BLaER1 treated with 17β-estradiol and CSF1 and Interleukin-3, amounts not matched to agents 10 nM and 100 nM (cell line): ENCODE data around the gene MYO18A.
A peak's percentile ranks its signal among the peaks of the same experiment; 100 is the strongest.
"Not testable (repeated sequence)": the region's sequence is repeated elsewhere in the genome, so short reads cannot be mapped to it uniquely, and the experiment has no call there.

Source experiments
- H3K27ac ChIP-seq, 11 experiments: shearing (Covaris generic); formaldehyde crosslinking; 2 replicates each; pipeline ENCODE4 v1.8.1; 2022
- H3K27me3 ChIP-seq, 11 experiments: shearing (Covaris generic); formaldehyde crosslinking; 2 replicates each; pipeline ENCODE4 v1.8.1; 2022
- H3K36me3 ChIP-seq, 11 experiments: shearing (Covaris generic); formaldehyde crosslinking; 2 replicates each; pipeline ENCODE4 v1.8.1; 2022
- H3K4me1 ChIP-seq, 10 experiments: shearing (Covaris generic); formaldehyde crosslinking; 2 replicates each; pipeline ENCODE4 v1.8.1; 2022
- H3K4me2 ChIP-seq, 11 experiments: shearing (Covaris generic); formaldehyde crosslinking; 2 replicates each; pipeline ENCODE4 v1.8.1; 2022
- H3K4me3 ChIP-seq, 10 experiments: shearing (Covaris generic); formaldehyde crosslinking; 2 replicates each; pipeline ENCODE4 v1.8.1; 2022
- H3K9ac ChIP-seq, 11 experiments: shearing (Covaris generic); formaldehyde crosslinking; 2 replicates each; pipeline ENCODE4 v1.8.1; 2022
- H3K9me3 ChIP-seq, 11 experiments: shearing (Covaris generic); formaldehyde crosslinking; replicated peaks in 1 of 11; 2 replicates each; pipeline ENCODE4 v1.8.1; 2022
- H4K20me1 ChIP-seq, 11 experiments: shearing (Covaris generic); formaldehyde crosslinking; 2 replicates each; pipeline ENCODE4 v1.8.1; 2022
- Cebpa-rat ChIP-seq, 11 experiments: shearing (Covaris generic); IDR thresholded peaks; 2 replicates each; pipeline ENCODE4 v1.8.1; 2022

The MYO18A gene

GRCh38 chr17:29215174-29215573 lies 35.0 kb upstream of the MYO18A start:
- Histone ChIP-seq H3K36me3 (no peaks in the 10 kb centered on the region), H3K4me3 (no peak overlapping the region), H3K9ac (no peak overlapping the region), H3K27ac (no peak overlapping the region), H3K9me3 (no peaks in the 10 kb centered on the region), H3K27me3 (no peaks in the 10 kb centered on the region), H3K4me2 (no peak overlapping the region), H4K20me1 (no peaks in the 10 kb centered on the region), H3K4me1 (peaks cover 0 to 76% (median 17%) of the 10 kb centered on the region in 10 experiments; a peak in 13 of 20 replicates)
- no peak for TF ChIP-seq Cebpa-rat (IDR thresholded peaks at IDR 0.05)

GRCh38 chr17:29214215-29215146 lies 34.3 kb upstream of the MYO18A start:
- Histone ChIP-seq H3K9ac (no peak overlapping the region), H3K4me2 (peak overlapping the region in 3 of 11 experiments; percentile 31 to 78 (median 45); a peak in 6 of 22 replicates), H3K36me3 (no peaks in the 10 kb centered on the region), H3K27me3 (no peaks in the 10 kb centered on the region), H3K9me3 (no peaks in the 10 kb centered on the region), H3K4me3 (no peak overlapping the region), H3K4me1 (peaks cover 0 to 73% (median 15%) of the 10 kb centered on the region in 10 experiments; a peak in 13 of 20 replicates), H3K27ac (no peak overlapping the region), H4K20me1 (no peaks in the 10 kb centered on the region)
- TF ChIP-seq Cebpa-rat (IDR thresholded peaks at IDR 0.05): no peak

- peak overlapping the region in 5 of 11 experiments; percentile 43 to 78 (median 50); a peak in 10 of 22 replicates for H3K4me2 ChIP-seq
- no peak for TF ChIP-seq Cebpa-rat (IDR thresholded peaks at IDR 0.05)
- no peaks in the 10 kb centered on the region for H3K9me3 ChIP-seq
- peak overlapping the region in 3 of 11 experiments; percentile 10 to 45 (median 20); a peak in 5 of 22 replicates for H3K27ac ChIP-seq
- peaks cover 0 to 65% (median 10%) of the 10 kb centered on the region in 10 experiments; a peak in 11 of 20 replicates for H3K4me1 ChIP-seq
- H3K4me3 ChIP-seq: no peak overlapping the region
- no peaks in the 10 kb centered on the region for H3K27me3 ChIP-seq
- H3K9ac ChIP-seq: peak overlapping the region in 1 of 11 experiments; percentile 25; a peak in 1 of 22 replicates
- no peaks in the 10 kb centered on the region for H4K20me1 ChIP-seq
- no peaks in the 10 kb centered on the region for H3K36me3 ChIP-seq
Measured at GRCh38 chr17:29212681-29213121, 32.5 kb upstream of the MYO18A start.

GRCh38 chr17:29212094-29212631 lies 32.0 kb upstream of the MYO18A start:
- H3K4me2 ChIP-seq: peak overlapping the region in 4 of 11 experiments; percentile 43 to 78 (median 54); a peak in 6 of 22 replicates

GRCh38 chr17:29210879-29211278 lies 30.7 kb upstream of the MYO18A start:
- H3K36me3 ChIP-seq: no peaks in the 10 kb centered on the region
- no peaks in the 10 kb centered on the region for H3K27me3 ChIP-seq
- H3K27ac ChIP-seq: no peak overlapping the region
- peak overlapping the region in 3 of 11 experiments; percentile 9 to 41 (median 19); a peak in 3 of 22 replicates for H3K4me2 ChIP-seq
- no peaks in the 10 kb centered on the region for H3K9me3 ChIP-seq
- no peaks in the 10 kb centered on the region for H4K20me1 ChIP-seq
- H3K4me3 ChIP-seq: no peak overlapping the region
- H3K9ac ChIP-seq: no peak overlapping the region
- no peak for TF ChIP-seq Cebpa-rat (IDR thresholded peaks at IDR 0.05)
- peaks cover 0 to 52% (median 10%) of the 10 kb centered on the region in 10 experiments; a peak in 11 of 20 replicates for H3K4me1 ChIP-seq

More at GRCh38 chr17:29212094-29212631, 32.0 kb upstream of the MYO18A start:
- no peaks in the 10 kb centered on the region for H3K36me3 ChIP-seq
- H3K9ac ChIP-seq: no peak overlapping the region
- H3K4me1 ChIP-seq: peaks cover 0 to 62% (median 10%) of the 10 kb centered on the region in 10 experiments; a peak in 11 of 20 replicates
- H3K4me3 ChIP-seq: no peak overlapping the region
- no peak for TF ChIP-seq Cebpa-rat (IDR thresholded peaks at IDR 0.05)
- no peaks in the 10 kb centered on the region for H4K20me1 ChIP-seq
- no peaks in the 10 kb centered on the region for H3K27me3 ChIP-seq
- no peak overlapping the region for H3K27ac ChIP-seq
- no peaks in the 10 kb centered on the region for H3K9me3 ChIP-seq

- peaks cover 0 to 46% (median 10%) of the 10 kb centered on the region in 10 experiments; a peak in 11 of 20 replicates for H3K4me1 ChIP-seq
- no peaks in the 10 kb centered on the region for H4K20me1 ChIP-seq
- TF ChIP-seq Cebpa-rat (IDR thresholded peaks at IDR 0.05): no peak
Measured at GRCh38 chr17:29209073-29209472, 28.9 kb upstream of the MYO18A start.

GRCh38 chr17:29207975-29208374 lies 27.8 kb upstream of the MYO18A start:
- no peaks in the 10 kb centered on the region for H3K36me3 ChIP-seq
- H3K4me2 ChIP-seq: no peak overlapping the region
- no peak overlapping the region for H3K9ac ChIP-seq
- no peaks in the 10 kb centered on the region for H3K9me3 ChIP-seq
- no peak overlapping the region for H3K27ac ChIP-seq
- H4K20me1 ChIP-seq: no peaks in the 10 kb centered on the region
- H3K27me3 ChIP-seq: no peaks in the 10 kb centered on the region
- H3K4me1 ChIP-seq: peaks cover 0 to 43% (median 6%) of the 10 kb centered on the region in 10 experiments; a peak in 11 of 20 replicates
- no peak overlapping the region for H3K4me3 ChIP-seq
- no peak for TF ChIP-seq Cebpa-rat (IDR thresholded peaks at IDR 0.05)

More at GRCh38 chr17:29209073-29209472, 28.9 kb upstream of the MYO18A start:
- Histone ChIP-seq H3K9me3 (no peaks in the 10 kb centered on the region), H3K9ac (no peak overlapping the region), H3K36me3 (no peaks in the 10 kb centered on the region), H3K4me2 (no peak overlapping the region), H3K27ac (no peak overlapping the region), H3K4me3 (no peak overlapping the region), H3K27me3 (no peaks in the 10 kb centered on the region)

- H3K9ac ChIP-seq: no peak overlapping the region
- TF ChIP-seq Cebpa-rat (IDR thresholded peaks at IDR 0.05): no peak
- no peaks in the 10 kb centered on the region for H3K27me3 ChIP-seq
- H4K20me1 ChIP-seq: no peaks in the 10 kb centered on the region
- no peak overlapping the region for H3K4me3 ChIP-seq
- no peaks in the 10 kb centered on the region for H3K9me3 ChIP-seq
- no peak overlapping the region for H3K27ac ChIP-seq
- H3K4me2 ChIP-seq: no peak overlapping the region
- H3K36me3 ChIP-seq: no peaks in the 10 kb centered on the region
- peaks cover 0 to 22% (median 3%) of the 10 kb centered on the region in 10 experiments; a peak in 10 of 20 replicates for H3K4me1 ChIP-seq
Measured at GRCh38 chr17:29205047-29205446, 24.8 kb upstream of the MYO18A start.

- H3K36me3 ChIP-seq, H3K27me3 ChIP-seq, H4K20me1 ChIP-seq, H3K4me3 ChIP-seq, H3K9ac ChIP-seq, H3K9me3 ChIP-seq, H3K27ac ChIP-seq: not testable (repeated sequence)
- H3K4me1 ChIP-seq: peaks cover 0 to 28% (median 6%) of the 10 kb centered on the region in 10 experiments; a peak in 9 of 20 replicates
- H3K4me2 ChIP-seq: peak overlapping the region in 2 of 11 experiments; percentile 1 to 15; a peak in 1 of 22 replicates
Measured at GRCh38 chr17:29204068-29204804, 24.0 kb upstream of the MYO18A start.
